ENCODE data around the gene STK26.
"Not testable (repeated sequence)": the region's sequence is repeated elsewhere in the genome, so short reads cannot be mapped to it uniquely, and the experiment has no call there.

Gene STK26

GRCh38 chrX:132022967-132023895 lies at the start of gene STK26:
STK26 (plus strand) TSS chrX:132023302; CDS start chrX:132023618, 316 bp downstream.
- DNase-seq (ENCODE audit: low read depth) = peak; percentile 62

GRCh38 chrX:131975851-131976250 lies 47.3 kb upstream of the STK26 start:
- DNase-seq (ENCODE audit: low read depth) = no peak

- DNase-seq (ENCODE audit: low read depth) = no peak
Measured at GRCh38 chrX:131977619-131978018, 45.5 kb upstream of the STK26 start.

GRCh38 chrX:131979116-131979515 lies 44.0 kb upstream of the STK26 start:
- DNase-seq (ENCODE audit: low read depth) = no peak

GRCh38 chrX:131985526-131986049 lies 37.5 kb upstream of the STK26 start:
- no peak for DNase-seq (ENCODE audit: low read depth)

- DNase-seq (ENCODE audit: low read depth) = no peak
Measured at GRCh38 chrX:131987252-131987651, 35.9 kb upstream of the STK26 start.

- DNase-seq (ENCODE audit: low read depth) = no peak
Measured at GRCh38 chrX:131988236-131988635, 34.9 kb upstream of the STK26 start.

- DNase-seq (ENCODE audit: low read depth) = no peak
Measured at GRCh38 chrX:132001127-132001526, 22.0 kb upstream of the STK26 start.

GRCh38 chrX:132004728-132005127 lies 18.4 kb upstream of the STK26 start:
- no peak for DNase-seq (ENCODE audit: low read depth)

- DNase-seq (ENCODE audit: low read depth) = no peak
Measured at GRCh38 chrX:132009350-132009749, 13.8 kb upstream of the STK26 start.

GRCh38 chrX:132010213-132010612 lies 12.9 kb upstream of the STK26 start:
- DNase-seq (ENCODE audit: low read depth) = not testable (repeated sequence)

- DNase-seq (ENCODE audit: low read depth) = no peak
Measured at GRCh38 chrX:132015875-132016274, 7.2 kb upstream of the STK26 start.

- no peak for DNase-seq (ENCODE audit: low read depth)
Measured at GRCh38 chrX:132016628-132017430, 6.3 kb upstream of the STK26 start.

- DNase-seq (ENCODE audit: low read depth) = no peak
Measured at GRCh38 chrX:132017431-132018185, 5.5 kb upstream of the STK26 start.

GRCh38 chrX:132022198-132022966 lies 720 bp upstream of the STK26 start:
- no peak for DNase-seq (ENCODE audit: low read depth)

GRCh38 chrX:132023896-132024386 lies 839 bp downstream of the STK26 start:
- DNase-seq (ENCODE audit: low read depth) = peak; percentile 11

GRCh38 chrX:132025041-132025440 lies 1.9 kb downstream of the STK26 start:
- no peak for DNase-seq (ENCODE audit: low read depth)

GRCh38 chrX:132030264-132030663 lies 7.2 kb downstream of the STK26 start:
- no peak for DNase-seq (ENCODE audit: low read depth)

GRCh38 chrX:132031867-132032266 lies 8.8 kb downstream of the STK26 start:
- DNase-seq (ENCODE audit: low read depth) = no peak

- DNase-seq (ENCODE audit: low read depth) = no peak
Measured at GRCh38 chrX:132033166-132033565, 10.1 kb downstream of the STK26 start.

GRCh38 chrX:132034648-132035047 lies 11.5 kb downstream of the STK26 start:
- DNase-seq (ENCODE audit: low read depth) = no peak

Measured in T-helper 22 cell (primary cell).